Testis (tissue), 3 donors: Measurements from ENCODE around the gene TUFM. TPM values are rescaled to one million over a fixed set of nuclear protein-coding genes. Genes with fewer than 3 reads are reported as not detected.
"Not testable (repeated sequence)": the region's sequence is repeated elsewhere in the genome, so short reads cannot be mapped to it uniquely, and the experiment has no call there.

Experiments
- DNase-seq: peaks from one replicate; pipeline ENCODE4 v3.0.0-alpha.2; 2019
- H3K27ac ChIP-seq, 2 donors: fragments of 200-600 bp; sonication (generic); one replicate each; pipeline ENCODE4 v1.5.1; 2019
- H3K27me3 ChIP-seq: fragments of 200-600 bp; sonication (generic); one replicate; pipeline ENCODE4 v1.5.1; 2019
- H3K36me3 ChIP-seq: fragments of 200-600 bp; sonication (generic); one replicate; pipeline ENCODE4 v1.5.1; 2017; ENCODE audit warnings: low read depth; ENCODE audit errors: missing control alignments
- H3K4me1 ChIP-seq: fragments of 200-600 bp; sonication (generic); one replicate; pipeline ENCODE4 v1.5.1; 2019
- H3K4me3 ChIP-seq, 2 donors: fragments of 200-600 bp; sonication (generic); one replicate each; pipeline ENCODE4 v1.5.1; 2017 to 2019
- H3K9me3 ChIP-seq: fragments of 200-600 bp; sonication (generic); one replicate; pipeline ENCODE4 v1.5.1; 2017
- CTCF ChIP-seq, 3 experiments: fragments of 450-650 bp in 2 of 3; fragments of 200-600 bp in 1 of 3; sonication (generic) in 1 of 3; IDR thresholded peaks; one replicate each; pipeline ENCODE4 v1.5.1; 2016 to 2019; ENCODE audit warnings: antibody characterized with exemption in 3 of 3, mild to moderate bottlenecking in 2 of 3, moderate library complexity in 1 of 3
- POLR2A ChIP-seq: fragments of 450-650 bp; IDR thresholded peaks from one replicate; pipeline ENCODE4 v1.6.1; 2017; ENCODE audit warnings: antibody characterized with exemption, mild to moderate bottlenecking, moderate library complexity
- WGBS, 2 donors: methylation state at CpG; one replicate each; pipeline ENCODE4 v1.1.5; 2018; 5-methylcytosine and 5-hydroxymethylcytosine counted together
- intact Hi-C: fragments of 100-400 bp; cut with DNase I; formaldehyde crosslinking; loops from one replicate; pipeline ENCODE4 v1.15.1; 2023; ENCODE audit warnings: low total_unique reads
- polyA plus RNA-seq: library from polyadenylated mRNA; stranded (reverse); fragments of 350-450 nt; fragmentation: Illumina TruSeq; extraction: RNeasy Lipid Tissue Mini Kit (QIAGEN cat#74804); gene quantifications from one replicate; pipeline ENCODE4 v1.2.3, GENCODE V29; 2014; ENCODE audit warnings: low read depth, low replicate concordance; ENCODE audit not compliant: insufficient read depth
- total RNA-seq, 2 donors: library from RNA; depleted of rRNA; stranded (reverse); fragments of >200 nt; gene quantifications; one replicate each; pipeline ENCODE4 v1.2.3, GENCODE V29; 2016

The TUFM gene
- total and polyA plus RNA-seq, 3 donors from 2014 or later = 134 to 213 (median 140) TPM

GRCh38 chr16:28823873-28824716 lies 22.1 kb downstream of the TUFM start:
- Histone ChIP-seq H3K9me3 (no peaks in the 10 kb centered on the region), H3K36me3 (peaks cover 3% of the 10 kb centered on the region), H3K27ac (peak overlapping the region; percentile 95 to 99), H3K4me3 (peak overlapping the region; percentile 74 to 100), H3K4me1 (peaks cover 25% of the 10 kb centered on the region), H3K27me3 (no peaks in the 10 kb centered on the region)
- peak; percentile 98 for DNase-seq
- TF ChIP-seq CTCF (IDR thresholded peaks at IDR 0.05) = peak in 2 of 3 experiments; percentile 28 to 33
- no peak for TF ChIP-seq POLR2A
- intact Hi-C loops = no loop called here
- 0 to 1% methylated on average over 40 to 56 of the region's 60 CpGs for WGBS, 2 donors

GRCh38 chr16:28823291-28823872 lies 22.8 kb downstream of the TUFM start:
- Histone ChIP-seq H3K4me3 (peak overlapping the region; percentile 74 to 100), H3K36me3 (peaks cover 3% of the 10 kb centered on the region), H3K27ac (peak overlapping the region; percentile 95 to 99), H3K4me1 (peaks cover 25% of the 10 kb centered on the region), H3K9me3 (no peaks in the 10 kb centered on the region), H3K27me3 (no peaks in the 10 kb centered on the region)
- DNase-seq = no peak
- WGBS, 2 donors = 0 to 1% methylated on average over 14 to 23 of the region's 62 CpGs
- no peak for TF ChIP-seq CTCF (IDR thresholded peaks at IDR 0.05)
- TF ChIP-seq POLR2A = no peak
- intact Hi-C loops = no loop called here

DNA sequence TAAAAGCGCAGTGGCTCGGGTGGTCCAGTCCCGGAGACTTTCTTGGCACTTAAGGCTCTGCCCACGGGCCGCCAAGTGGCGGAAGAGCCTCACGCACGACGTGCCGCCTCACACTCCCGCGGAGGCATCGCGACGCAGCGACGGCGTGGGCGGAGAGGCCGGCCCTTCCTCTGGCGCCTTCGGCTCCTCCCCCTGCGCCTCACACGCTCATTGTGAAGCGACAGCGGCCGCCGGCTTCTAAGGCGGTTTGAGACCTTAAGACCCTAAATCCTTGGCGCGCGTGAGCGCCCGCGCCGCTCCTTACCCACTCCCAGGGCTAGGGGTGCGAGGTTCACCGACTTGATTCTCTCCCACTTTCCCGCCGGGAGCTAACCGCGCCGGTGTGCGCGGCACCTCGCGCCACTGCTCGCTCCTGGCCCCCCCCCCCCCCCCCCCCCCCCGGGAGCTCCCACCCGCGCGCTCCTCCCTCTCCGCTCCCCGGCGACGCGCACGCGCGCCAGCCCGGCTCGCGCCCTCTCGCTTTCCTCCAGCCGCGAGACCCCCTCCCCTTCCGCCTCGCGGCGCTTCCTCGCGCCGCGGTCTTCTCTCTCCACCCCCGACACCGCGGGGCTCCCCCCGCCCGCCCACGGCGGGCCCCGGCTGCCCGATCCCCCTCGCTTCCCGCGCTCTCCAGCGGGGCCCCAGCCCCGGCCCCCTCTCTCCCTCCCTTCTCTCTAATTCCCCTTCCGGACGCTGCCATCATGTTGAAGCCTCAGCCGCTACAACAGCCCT lies 23.4 kb downstream of the TUFM start, which contains the start of gene ATXN2L:
Gene ATXN2L, plus strand, starts transcription at position 480 of the 771 bp plus-strand sequence. Its CDS starts 261 bp downstream, at position 741.
- TF ChIP-seq POLR2A (peak; percentile 2), CTCF (IDR thresholded peaks at IDR 0.05) (peak in 2 of 3 experiments; percentile 44 to 63)
- no peaks in the 10 kb centered on the region for H3K27me3 ChIP-seq
- WGBS, 2 donors = 0 to 1% methylated on average over 33 to 53 of the region's 91 CpGs
- peak; percentile 95 for DNase-seq
- intact Hi-C loops = no loop called here
- H3K9me3 ChIP-seq = no peaks in the 10 kb centered on the region
- H3K4me3 ChIP-seq = peak within 1 kb of the TSS; percentile 74 to 100
- H3K27ac ChIP-seq = peak within 1 kb of the TSS; percentile 95 to 99
- H3K36me3 ChIP-seq = peaks cover 3% of the 10 kb centered on the region
- peaks cover 25% of the 10 kb centered on the region for H3K4me1 ChIP-seq

GRCh38 chr16:28821874-28822519 lies 24.2 kb downstream of the TUFM start:
- peaks cover 25% of the 10 kb centered on the region for H3K4me1 ChIP-seq
- H3K36me3 ChIP-seq = peaks cover 3% of the 10 kb centered on the region
- H3K27ac ChIP-seq = peak overlapping the region; percentile 95 to 99
- DNase-seq = no peak
- H3K27me3 ChIP-seq = no peaks in the 10 kb centered on the region
- TF ChIP-seq POLR2A (no peak), CTCF (IDR thresholded peaks at IDR 0.05) (no peak)
- WGBS, 2 donors = 20 to 22% methylated on average over 13 of the region's 13 CpGs
- H3K9me3 ChIP-seq = no peaks in the 10 kb centered on the region
- H3K4me3 ChIP-seq = peak overlapping the region; percentile 74 to 100
- intact Hi-C loops = no loop called here

DNA sequence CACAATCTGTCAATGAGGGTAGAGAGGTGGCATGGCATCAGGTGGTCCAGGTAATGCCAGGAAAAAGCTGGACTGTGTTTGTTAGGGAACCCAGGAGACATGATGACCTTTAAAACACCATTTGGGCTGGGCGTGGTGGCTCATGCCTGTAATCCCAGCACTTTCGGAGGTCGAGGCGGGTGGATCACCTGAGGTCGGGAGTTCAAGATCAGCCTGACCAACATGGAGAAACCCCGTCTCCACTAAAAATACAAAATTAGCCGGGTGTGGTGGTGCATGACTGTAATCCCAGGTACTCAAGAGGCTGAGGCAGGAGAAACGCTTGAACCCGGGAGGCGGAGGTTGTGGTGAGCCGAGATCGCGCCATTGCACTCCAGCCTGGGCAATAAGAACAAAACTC lies 25.6 kb downstream of the TUFM start:
- intact Hi-C loops, H3K36me3 ChIP-seq, H3K4me3 ChIP-seq, H3K27ac ChIP-seq, H3K27me3 ChIP-seq, DNase-seq, H3K9me3 ChIP-seq: not testable (repeated sequence)
- 88 to 92% methylated on average over 13 of the region's 13 CpGs for WGBS, 2 donors
- H3K4me1 ChIP-seq = peaks cover 16% of the 10 kb centered on the region
